HG02763 (cell line): Measurements from ENCODE around the gene SOX8.
"Not testable (repeated sequence)": the region's sequence is repeated elsewhere in the genome, so short reads cannot be mapped to it uniquely, and the experiment has no call there.

Source experiments
- ATAC-seq: cut with Tn5 transposase; IDR thresholded peaks from one replicate; pipeline ENCODE4 v1.9.1; 2021; ENCODE audit warnings: mild to moderate bottlenecking, moderate library complexity; ENCODE audit not compliant: unreplicated experiment

The SOX8 gene

GRCh38 chr16:953818-954217 is 27.8 kb upstream of the SOX8 start:
- ATAC-seq = not testable (repeated sequence)

- ATAC-seq = not testable (repeated sequence)
These were observed 25.8 kb upstream of the SOX8 start for GRCh38 chr16:955766-956165.

- ATAC-seq = no peak
These were observed 22.1 kb upstream of the SOX8 start for GRCh38 chr16:959232-960040.

GRCh38 chr16:962366-962765 is 19.2 kb upstream of the SOX8 start:
- ATAC-seq = no peak

- ATAC-seq = no peak
These were observed 18.4 kb upstream of the SOX8 start for GRCh38 chr16:962901-963814.

GRCh38 chr16:963913-964312 is 17.7 kb upstream of the SOX8 start:
- ATAC-seq = no peak

- ATAC-seq = no peak
These were observed 17.1 kb upstream of the SOX8 start for GRCh38 chr16:964356-965035.

- ATAC-seq = no peak
These were observed 16.6 kb upstream of the SOX8 start for GRCh38 chr16:965036-965395.

GRCh38 chr16:965487-965886 is 16.1 kb upstream of the SOX8 start:
- ATAC-seq = no peak

- no peak for ATAC-seq
These were observed 15.5 kb upstream of the SOX8 start for GRCh38 chr16:966035-966434.

GRCh38 chr16:966505-966904 is 15.1 kb upstream of the SOX8 start:
- ATAC-seq = no peak

- ATAC-seq = no peak
These were observed 14.5 kb upstream of the SOX8 start for GRCh38 chr16:967077-967541.

GRCh38 chr16:967546-968295 is 13.8 kb upstream of the SOX8 start:
- ATAC-seq = no peak

GRCh38 chr16:968620-969019 is 12.9 kb upstream of the SOX8 start:
- ATAC-seq = no peak

GRCh38 chr16:969508-970385 is 11.8 kb upstream of the SOX8 start:
- no peak for ATAC-seq

- ATAC-seq = peak; percentile 23
These were observed 11.2 kb upstream of the SOX8 start for GRCh38 chr16:970386-970765.

- ATAC-seq = peak; percentile 78
These were observed 10.6 kb upstream of the SOX8 start, which contains the start of gene LMF1 for GRCh38 chr16:970766-971581. TSS of gene LMF1 (minus strand) at chr16:970984. CDS start at chr16:970980, 4 bp downstream.

- no peak for ATAC-seq
These were observed 10.0 kb upstream of the SOX8 start for GRCh38 chr16:971582-971905.

GRCh38 chr16:971981-972315 is 9.6 kb upstream of the SOX8 start:
- no peak for ATAC-seq
